ENCODE measurements around the gene LRRC4.

The LRRC4 gene

GRCh38 chr7:128033246-128033645 is 2.0 kb upstream of the LRRC4 start:
- ChIA-PET POLR2A (interaction anchor here (0.6 kb wide), 1 partner anchor 281 kb away, joined by 3 read pairs; no protein-coding TSS in a partner anchor), CTCF (interaction anchor here (0.6 to 6.2 kb wide), 5 partner anchors 8 to 185 kb away, joined by 3 to 69 read pairs (median 3); no protein-coding TSS in a partner anchor)
- Histone ChIP-seq H3K27ac (ENCODE audit: extremely low read depth, low read depth, low read length) (no peak overlapping the region), H3K36me3 (ENCODE audit: control insufficient read depth in 2 of 2, insufficient read depth in 1 of 2, low read length in 2 of 2) (peaks cover 0 to 11% of the 10 kb centered on the region in 2 experiments; a peak in 1 of 3 replicates), H3K4me3 (ENCODE audit: low read depth, low read length) (no peak overlapping the region), H3K9me3 (ENCODE audit: control insufficient read depth, insufficient read depth, low read depth, low read length) (no peaks in the 10 kb centered on the region), H3K4me1 (ENCODE audit: control insufficient read depth, insufficient read depth, low read length) (no peaks in the 10 kb centered on the region; the same call in 1 of the 2 replicates)
- TF ChIP-seq ZNF76 (tag by site-specific recombination; IDR thresholded peaks at IDR 0.05; ENCODE audit: borderline replicate concordance, low read depth) (no peak), ZXDB (tag by site-specific recombination; IDR thresholded peaks at IDR 0.05) (no peak), ZNF148 (tag by site-specific recombination; IDR thresholded peaks at IDR 0.05; ENCODE audit: borderline replicate concordance) (no peak), CTCF (tag by site-specific recombination; IDR thresholded peaks at IDR 0.05) (no peak), GLI4 (tag by site-specific recombination; IDR thresholded peaks at IDR 0.05) (no peak), ZNF660 (tag by site-specific recombination; IDR thresholded peaks at IDR 0.05) (no peak), ZNF658 (tag by site-specific recombination; IDR thresholded peaks at IDR 0.05) (no peak), BCL11A (tag by site-specific recombination; IDR thresholded peaks at IDR 0.05; ENCODE audit: low read depth) (no peak), ZNF366 (tag by site-specific recombination; conservative IDR thresholded peaks at IDR 0.05) (no peak)

- ChIA-PET CTCF (interaction anchor here (0.7 to 6.2 kb wide), 4 partner anchors 9 to 178 kb away, joined by 3 to 69 read pairs (median 5); no protein-coding TSS in a partner anchor), POLR2A (interaction anchor here (0.6 kb wide), 1 partner anchor 281 kb away, joined by 3 read pairs; no protein-coding TSS in a partner anchor)
- Histone ChIP-seq H3K27ac (ENCODE audit: extremely low read depth, low read depth, low read length) (no peak overlapping the region; the same call in 1 of the 2 replicates), H3K36me3 (ENCODE audit: control insufficient read depth in 2 of 2, insufficient read depth in 1 of 2, low read length in 2 of 2) (peaks cover 0 to 11% of the 10 kb centered on the region in 2 experiments; a peak in 1 of 3 replicates), H3K4me3 (ENCODE audit: low read depth, low read length) (peak overlapping the region; percentile 32), H3K4me1 (ENCODE audit: control insufficient read depth, insufficient read depth, low read length) (no peaks in the 10 kb centered on the region; the same call in 1 of the 2 replicates), H3K9me3 (ENCODE audit: control insufficient read depth, insufficient read depth, low read depth, low read length) (no peaks in the 10 kb centered on the region)
- 0 out of 2 replicates have a peak, but pooled peaks have one; percentile 22 for TF ChIP-seq KLF17 (tag by site-specific recombination; IDR thresholded peaks at IDR 0.05)
- no peak for TF ChIP-seq ZNF426 (tag by site-specific recombination; IDR thresholded peaks at IDR 0.05)
- 0 out of 2 replicates have a peak, but pooled peaks have one; percentile 47 for TF ChIP-seq SP7 (tag by site-specific recombination; IDR thresholded peaks at IDR 0.05)
- peak; percentile 23; the same call in 1 of the 2 replicates for TF ChIP-seq ZNF335 (tag by site-specific recombination; conservative IDR thresholded peaks at IDR 0.05)
- TF ChIP-seq ZNF341 (tag by site-specific recombination; IDR thresholded peaks at IDR 0.05; ENCODE audit: low read depth), result peak; percentile 76
- TF ChIP-seq GLIS2 (tag by site-specific recombination; IDR thresholded peaks at IDR 0.05), result peak; percentile 54
- TF ChIP-seq ZNF121 (tag by site-specific recombination; IDR thresholded peaks at IDR 0.05), result 0 out of 2 replicates have a peak, but pooled peaks have one; percentile 16
- TF ChIP-seq ZNF37A (tag by site-specific recombination; IDR thresholded peaks at IDR 0.05), result no peak
- peak; percentile 45 for TF ChIP-seq ZIC2 (tag by site-specific recombination; IDR thresholded peaks at IDR 0.05)
- peak; percentile 23 for TF ChIP-seq ZBTB26 (tag by site-specific recombination; optimal IDR thresholded peaks at IDR 0.05)
- TF ChIP-seq ZNF501 (tag by site-specific recombination; IDR thresholded peaks at IDR 0.05), result 0 out of 2 replicates have a peak, but pooled peaks have one; percentile 26
- no peak for TF ChIP-seq HOXC10 (CRISPR knock-in tag; IDR thresholded peaks at IDR 0.05)
- TF ChIP-seq HOXD13 (CRISPR knock-in tag; IDR thresholded peaks at IDR 0.05; ENCODE audit: borderline replicate concordance), result no peak
- no peak for TF ChIP-seq KLF8 (tag by site-specific recombination; IDR thresholded peaks at IDR 0.05)
- no peak for TF ChIP-seq ZNF776 (tag by site-specific recombination; IDR thresholded peaks at IDR 0.05; ENCODE audit: borderline replicate concordance)
- TF ChIP-seq ZBTB20 (tag by site-specific recombination; IDR thresholded peaks at IDR 0.05), result peak; percentile 62; the same call in 1 of the 2 replicates
- TF ChIP-seq ATF2 (tag by site-specific recombination; IDR thresholded peaks at IDR 0.05; ENCODE audit: low read depth), result no peak
- no peak for TF ChIP-seq TCF7L2 (IDR thresholded peaks at IDR 0.05; ENCODE audit: borderline replicate concordance, low read depth, low read length)
Measured at GRCh38 chr7:128032605-128033235, 1.5 kb upstream of the LRRC4 start.

Data from HEK293 (cell line).